IMR-90 (cell line): ENCODE data around the gene ANO4. TPM values are rescaled to one million over a fixed set of nuclear protein-coding genes. Genes with fewer than 3 reads are reported as not detected.

Experiments used
- ATAC-seq: fragments of 200-7000 bp; cut with Tn5 transposase; 2 replicates; pipeline ENCODE4 v1.9.1; 2020; ENCODE audit warnings: low read depth, mild to moderate bottlenecking, moderate library complexity
- BruUV-seq: library from RNA; stranded (reverse); fragments of 400-500 nt; replicated peaks from 2 replicates; lab custom pipeline; 2021; lab: Mats Ljungman, UMichigan
- CTCF ChIA-PET: fragments of 300-600 bp; formaldehyde crosslinking; extraction: SDS; loops from one replicate; lab custom pipeline; 2021; ENCODE audit warnings: antibody characterized with exemption; lab: Yijun Ruan, JAX
- POLR2A ChIA-PET: fragments of 300-600 bp; sonication (Branson Sonifier 250); formaldehyde crosslinking; loops from one replicate; lab custom pipeline; 2022; ENCODE audit warnings: antibody characterized with exemption; ENCODE audit not compliant: unreplicated experiment; lab: Charles Lee
- DNase-seq: peaks from one replicate; pipeline ENCODE4 v3.0.0; 2013
- H2AFZ ChIP-seq: replicated peaks from 2 replicates; pipeline ENCODE3; 2013; ENCODE audit warnings: low read length, mild to moderate bottlenecking; ENCODE audit not compliant: poor library complexity
- H2AK5ac ChIP-seq: 2 replicates; pipeline ENCODE4 v1.6.1; 2013; ENCODE audit warnings: low read depth, low read length, inconsistent platforms
- H2AK9ac ChIP-seq: replicated peaks from 2 replicates; pipeline ENCODE3; 2013; ENCODE audit warnings: mild to moderate bottlenecking, low read depth, low read length, moderate library complexity; ENCODE audit not compliant: poor library complexity
- H2BK120ac ChIP-seq: 2 replicates; pipeline ENCODE4 v1.6.1; 2013; ENCODE audit warnings: low read depth, low read length, inconsistent platforms
- H2BK15ac ChIP-seq: 3 replicates; pipeline ENCODE4 v1.6.1; 2013; ENCODE audit warnings: low read depth, low read length, inconsistent platforms
- H2BK20ac ChIP-seq: 2 replicates; pipeline ENCODE4 v1.6.1; 2013; ENCODE audit warnings: low read depth, mild to moderate bottlenecking, inconsistent platforms, low read length, moderate library complexity
- H2BK5ac ChIP-seq: 2 replicates; pipeline ENCODE4 v1.6.1; 2013; ENCODE audit warnings: mild to moderate bottlenecking, low read depth, low read length, inconsistent platforms; ENCODE audit not compliant: poor library complexity, severe bottlenecking
- H3K14ac ChIP-seq: replicated peaks from 2 replicates; pipeline ENCODE4 v1.6.1; 2013; ENCODE audit warnings: low read depth, low read length, inconsistent platforms
- H3K18ac ChIP-seq: 2 replicates; pipeline ENCODE4 v1.6.1; 2013; ENCODE audit warnings: low read depth, low read length, control low read depth
- H3K23ac ChIP-seq: 2 replicates; pipeline ENCODE4 v1.6.1; 2013; ENCODE audit warnings: low read depth, low read length, inconsistent platforms
- H3K27ac ChIP-seq: 2 replicates; pipeline ENCODE4 v1.5.1; 2013; ENCODE audit warnings: mild to moderate bottlenecking, control low read depth, low read length; ENCODE audit not compliant: insufficient read depth
- H3K27me3 ChIP-seq: 2 replicates; pipeline ENCODE4 v1.6.1; 2013; ENCODE audit warnings: low read length; ENCODE audit not compliant: control insufficient read depth, insufficient read depth
- H3K36me3 ChIP-seq: 2 replicates; pipeline ENCODE4 v1.6.1; 2013; ENCODE audit warnings: low read length, mixed read lengths; ENCODE audit not compliant: control insufficient read depth, insufficient read depth
- H3K4ac ChIP-seq: 2 replicates; pipeline ENCODE4 v1.6.1; 2013; ENCODE audit warnings: low read depth, low read length, inconsistent platforms
- H3K4me1 ChIP-seq: 2 replicates; pipeline ENCODE4 v1.6.1; 2013; ENCODE audit warnings: low read length, mixed read lengths; ENCODE audit not compliant: control insufficient read depth, insufficient read depth
- H3K4me2 ChIP-seq: 2 replicates; pipeline ENCODE4 v1.6.1; 2013; ENCODE audit warnings: low read depth, mild to moderate bottlenecking, control low read depth, low read length, moderate library complexity
- H3K4me3 ChIP-seq: 2 replicates; pipeline ENCODE4 v1.5.1; 2013; ENCODE audit warnings: low read depth, mild to moderate bottlenecking, control low read depth, low read length, moderate library complexity; ENCODE audit not compliant: insufficient read depth
- H3K56ac ChIP-seq: 2 replicates; pipeline ENCODE4 v1.6.1; 2013; ENCODE audit warnings: low read length, inconsistent platforms; ENCODE audit not compliant: insufficient read depth; ENCODE audit errors: extremely low read depth
- H3K79me1 ChIP-seq, 2 experiments: 2 replicates each; pipeline ENCODE4 v1.6.1; 2013; ENCODE audit warnings: low read length in 2 of 2, inconsistent platforms in 1 of 2, low read depth in 1 of 2
- H3K9ac ChIP-seq: 2 replicates; pipeline ENCODE4 v1.6.1; 2013; ENCODE audit warnings: low read depth, low read length, control low read depth
- H3K9me1 ChIP-seq: 2 replicates; pipeline ENCODE4 v1.6.1; 2013; ENCODE audit warnings: low read length, inconsistent platforms; ENCODE audit not compliant: insufficient read depth
- H3K9me3 ChIP-seq: 2 replicates; pipeline ENCODE4 v1.6.1; 2013; ENCODE audit warnings: low read length; ENCODE audit not compliant: control insufficient read depth, insufficient read depth
- H4K20me1 ChIP-seq: 2 replicates; pipeline ENCODE4 v1.6.1; 2013; ENCODE audit warnings: low read length, inconsistent platforms; ENCODE audit not compliant: insufficient read depth
- H4K5ac ChIP-seq: 2 replicates; pipeline ENCODE4 v1.6.1; 2013; ENCODE audit warnings: mild to moderate bottlenecking, low read depth, low read length, control low read depth
- H4K8ac ChIP-seq, 2 experiments: 2 replicates each; pipeline ENCODE4 v1.6.1; 2013; ENCODE audit warnings: low read depth in 2 of 2, low read length in 2 of 2, control low read depth in 1 of 2, inconsistent platforms in 1 of 2
- H4K91ac ChIP-seq: 2 replicates; pipeline ENCODE4 v1.6.1; 2013; ENCODE audit warnings: low read depth, low read length, inconsistent platforms; ENCODE audit not compliant: insufficient read depth
- BHLHE40 ChIP-seq: fragments of 150-350 bp; IDR thresholded peaks from 2 replicates; pipeline ENCODE4 v1.6.1; 2016; ENCODE audit warnings: mild to moderate bottlenecking, low read depth, low read length
- CEBPB ChIP-seq: IDR thresholded peaks from 2 replicates; pipeline ENCODE4 v1.6.1; 2012; ENCODE audit warnings: low read depth, low read length, improper control_type of control experiment
- CHD1 ChIP-seq: IDR thresholded peaks from 2 replicates; pipeline ENCODE4 v1.6.1; 2012; ENCODE audit warnings: low read depth, low read length, improper control_type of control experiment
- CTCF ChIP-seq: conservative IDR thresholded peaks from 2 replicates; pipeline ENCODE4 v1.5.1; 2012; ENCODE audit warnings: mild to moderate bottlenecking, low read depth, low read length, improper control_type of control experiment
- ELK1 ChIP-seq: fragments of 150-350 bp; IDR thresholded peaks from 2 replicates; pipeline ENCODE4 v1.6.1; 2016; ENCODE audit warnings: low read depth, mild to moderate bottlenecking, low read length, moderate library complexity, borderline replicate concordance
- FOS ChIP-seq: fragments of 150-350 bp; IDR thresholded peaks from 2 replicates; pipeline ENCODE4 v1.6.1; 2016; ENCODE audit warnings: low read depth, low read length
- MAFK ChIP-seq: IDR thresholded peaks from 2 replicates; pipeline ENCODE4 v1.6.1; 2012; ENCODE audit warnings: low read depth, low read length, improper control_type of control experiment
- MAZ ChIP-seq: IDR thresholded peaks from 2 replicates; pipeline ENCODE4 v1.6.1; 2012; ENCODE audit warnings: low read depth, mild to moderate bottlenecking, low read length, improper control_type of control experiment, moderate library complexity, borderline replicate concordance
- MXI1 ChIP-seq: IDR thresholded peaks from 2 replicates; pipeline ENCODE4 v1.6.1; 2012; ENCODE audit warnings: low read depth, mild to moderate bottlenecking, low read length, moderate library complexity, borderline replicate concordance
- NFE2L2 ChIP-seq: fragments of 150-350 bp; IDR thresholded peaks from 2 replicates; pipeline ENCODE4 v1.6.1; 2016; ENCODE audit warnings: low read depth, mild to moderate bottlenecking, low read length
- POLR2A ChIP-seq: IDR thresholded peaks from 2 replicates; pipeline ENCODE4 v1.6.1; 2012; ENCODE audit warnings: mild to moderate bottlenecking, low read depth, low read length
- RAD21 ChIP-seq: IDR thresholded peaks from 2 replicates; pipeline ENCODE4 v1.6.1; 2012; ENCODE audit warnings: low read length, improper control_type of control experiment
- RCOR1 ChIP-seq: IDR thresholded peaks from 2 replicates; pipeline ENCODE4 v1.6.1; 2012; ENCODE audit warnings: mild to moderate bottlenecking, low read length, improper control_type of control experiment; ENCODE audit not compliant: insufficient replicate concordance
- RFX5 ChIP-seq: IDR thresholded peaks from 2 replicates; pipeline ENCODE4 v1.8.0; 2012; ENCODE audit warnings: low read depth, mild to moderate bottlenecking, low read length, moderate library complexity
- SMC3 ChIP-seq: fragments of 150-350 bp; IDR thresholded peaks from 2 replicates; pipeline ENCODE4 v1.6.1; 2016; ENCODE audit warnings: low read depth, mild to moderate bottlenecking, antibody characterized with exemption, low read length, moderate library complexity
- WGBS, 2 experiments: methylation state at CpG; one replicate each; pipeline versions ENCODE4 v1.1.5 to v1.1.7; 2013; ENCODE audit warnings: missing lambda C conversion rate in 2 of 2; ENCODE audit not compliant: insufficient read length in 1 of 2; ENCODE audit errors: extremely low coverage in 2 of 2; 5-methylcytosine and 5-hydroxymethylcytosine counted together
- dilution Hi-C: fragments of 300-500 bp; cut with HindIII; formaldehyde crosslinking; loops from one replicate; pipeline ENCODE4 v1.14.3; 2018; ENCODE audit warnings: low sequenced_read_pairs; ENCODE audit not compliant: unreplicated experiment
- in situ Hi-C: fragments of 300-500 bp; cut with MboI; formaldehyde crosslinking; loops from 3 replicates; pipeline ENCODE4 v1.14.3; 2019; ENCODE audit warnings: low sequenced_read_pairs, inconsistent platforms, mixed read lengths
- intact Hi-C: fragments of 100-400 bp; cut with micrococcal nuclease; formaldehyde crosslinking; loops from 2 replicates; pipeline ENCODE4 v1.10.0; 2022
- polyA plus RNA-seq, 3 experiments: library from polyadenylated mRNA; depleted of rRNA; stranded (reverse); fragments of >200 nt; gene quantifications; 2 replicates each; pipeline ENCODE4 v1.2.3, GENCODE V29; 2012; ENCODE audit warnings: low replicate concordance in 1 of 3
- total RNA-seq: library from RNA; depleted of rRNA; stranded (reverse); fragments of >200 nt; gene quantifications from 2 replicates; pipeline ENCODE4 v1.2.3, GENCODE V29; 2012
- TF ChIP-seq, protein P1 (sequence below): fragments of 150-350 bp; IDR thresholded peaks from 2 replicates; pipeline ENCODE4 v1.6.1; 2017; ENCODE audit warnings: mild to moderate bottlenecking, antibody characterized with exemption, low read length, low read depth

ANO4 gene
- total and polyA plus RNA-seq, 2 of the 4 experiments (the other 2 are of a cell fraction), result 4.7 to 10.2 TPM

GRCh38 chr12:100940503-100940902 lies 145.9 kb downstream of the ANO4 start:
- ATAC-seq, result no peak
- no peak overlapping the region for H3K4me2 ChIP-seq

More at GRCh38 chr12:100940503-100940902, 145.9 kb downstream of the ANO4 start:
- H3K9me3 ChIP-seq, result no peaks in the 10 kb centered on the region
- no peak overlapping the region for H2BK5ac ChIP-seq
- dilution Hi-C loops, result no loop called here
- no peak overlapping the region for H2BK15ac ChIP-seq
- intact Hi-C loops, result no loop called here
- no peaks in the 10 kb centered on the region for H3K27me3 ChIP-seq
- POLR2A ChIA-PET, result no interaction called here
- WGBS, 2 experiments, result no CpG with 5 or more reads among the region's 2 CpGs
- no peak for TF ChIP-seq POLR2A
- TF ChIP-seq MAZ, result no peak
- TF ChIP-seq MAFK, result no peak
- no peak for TF ChIP-seq ELK1
- no peak for TF ChIP-seq FOS
- TF ChIP-seq NFE2L2, result no peak
- TF ChIP-seq CHD1, result no peak
- TF ChIP-seq SMC3, result no peak
- no peak for TF ChIP-seq BHLHE40
- TF ChIP-seq RCOR1, result no peak
- no peak for TF ChIP-seq CTCF
- TF ChIP-seq, protein P1, sequence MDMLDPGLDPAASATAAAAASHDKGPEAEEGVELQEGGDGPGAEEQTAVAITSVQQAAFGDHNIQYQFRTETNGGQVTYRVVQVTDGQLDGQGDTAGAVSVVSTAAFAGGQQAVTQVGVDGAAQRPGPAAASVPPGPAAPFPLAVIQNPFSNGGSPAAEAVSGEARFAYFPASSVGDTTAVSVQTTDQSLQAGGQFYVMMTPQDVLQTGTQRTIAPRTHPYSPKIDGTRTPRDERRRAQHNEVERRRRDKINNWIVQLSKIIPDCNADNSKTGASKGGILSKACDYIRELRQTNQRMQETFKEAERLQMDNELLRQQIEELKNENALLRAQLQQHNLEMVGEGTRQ, result no peak
- no peak for TF ChIP-seq CEBPB
- TF ChIP-seq RFX5, result no peak
- no peak for TF ChIP-seq MXI1
- TF ChIP-seq RAD21, result no peak
- no peak overlapping the region for H3K14ac ChIP-seq
- no peaks in the 10 kb centered on the region for H3K4me1 ChIP-seq
- H2AFZ ChIP-seq, result no peak overlapping the region
- no peak overlapping the region for H3K56ac ChIP-seq
- no peak overlapping the region for H3K27ac ChIP-seq
- H3K36me3 ChIP-seq, result peaks cover 6% of the 10 kb centered on the region
- no peaks in the 10 kb centered on the region for H4K20me1 ChIP-seq
- CTCF ChIA-PET, result interaction anchor here (0.7 kb wide), 1 partner anchor 15 kb away, joined by 3 read pairs; no protein-coding TSS in a partner anchor
- no peak overlapping the region for H3K4ac ChIP-seq
- H3K23ac ChIP-seq, result no peak overlapping the region
- H3K79me1 ChIP-seq, result no peaks in the 10 kb centered on the region; a peak in 1 of 4 replicates
- no TSS peak for BruUV-seq
- in situ Hi-C loops, result no loop called here
- no peak overlapping the region for H3K18ac ChIP-seq
- no peak for DNase-seq
- H4K8ac ChIP-seq, result no peak overlapping the region
- no peak overlapping the region for H3K9ac ChIP-seq
- H3K4me3 ChIP-seq, result no peak overlapping the region
- H2BK120ac ChIP-seq, result no peak overlapping the region
- H4K5ac ChIP-seq, result no peak overlapping the region
- H2AK9ac ChIP-seq, result no peak overlapping the region
- H4K91ac ChIP-seq, result no peak overlapping the region
- no peak overlapping the region for H2BK20ac ChIP-seq
- H3K9me1 ChIP-seq, result no peaks in the 10 kb centered on the region
- no peak overlapping the region for H2AK5ac ChIP-seq
